ENCODE data around the gene VPS54. TPM values are rescaled to one million over a fixed set of nuclear protein-coding genes. Genes with fewer than 3 reads are reported as not detected.

The VPS54 gene
- total RNA-seq, 2 experiments from 2014 or later: 9.5 to 10.8 TPM

- Histone ChIP-seq H3K4me3 (ENCODE audit: low read length) (peak overlapping the region; percentile 99), H3K27ac (ENCODE audit: low read depth in 1 of 2, low read length in 2 of 2) (peak overlapping the region; percentile 29 to 87), H3K36me3 (ENCODE audit: insufficient read depth, low read length) (peaks cover 3% of the 10 kb centered on the region), H3K27me3 (ENCODE audit: control insufficient read depth in 1 of 2, insufficient read depth in 2 of 2, low read length in 2 of 2) (no peaks in the 10 kb centered on the region), H3K4me1 (ENCODE audit: insufficient read depth, low read length) (peaks cover 29% of the 10 kb centered on the region), H3K9me3 (ENCODE audit: control insufficient read depth in 1 of 2, insufficient read depth in 1 of 2, low read length in 2 of 2) (no peaks in the 10 kb centered on the region)
- peak; percentile 2 for ATAC-seq (ENCODE audit: poor library complexity)
- H3K27ac Mint-ChIP-seq: peak overlapping the region; percentile 97
- H3K9me3 Mint-ChIP-seq: no peaks in the 10 kb centered on the region
- peaks cover 56% of the 10 kb centered on the region for H3K4me1 Mint-ChIP-seq (ENCODE audit: low read depth)
- H3K4me3 Mint-ChIP-seq: peak overlapping the region; percentile 99
- TF ChIP-seq, protein P1, sequence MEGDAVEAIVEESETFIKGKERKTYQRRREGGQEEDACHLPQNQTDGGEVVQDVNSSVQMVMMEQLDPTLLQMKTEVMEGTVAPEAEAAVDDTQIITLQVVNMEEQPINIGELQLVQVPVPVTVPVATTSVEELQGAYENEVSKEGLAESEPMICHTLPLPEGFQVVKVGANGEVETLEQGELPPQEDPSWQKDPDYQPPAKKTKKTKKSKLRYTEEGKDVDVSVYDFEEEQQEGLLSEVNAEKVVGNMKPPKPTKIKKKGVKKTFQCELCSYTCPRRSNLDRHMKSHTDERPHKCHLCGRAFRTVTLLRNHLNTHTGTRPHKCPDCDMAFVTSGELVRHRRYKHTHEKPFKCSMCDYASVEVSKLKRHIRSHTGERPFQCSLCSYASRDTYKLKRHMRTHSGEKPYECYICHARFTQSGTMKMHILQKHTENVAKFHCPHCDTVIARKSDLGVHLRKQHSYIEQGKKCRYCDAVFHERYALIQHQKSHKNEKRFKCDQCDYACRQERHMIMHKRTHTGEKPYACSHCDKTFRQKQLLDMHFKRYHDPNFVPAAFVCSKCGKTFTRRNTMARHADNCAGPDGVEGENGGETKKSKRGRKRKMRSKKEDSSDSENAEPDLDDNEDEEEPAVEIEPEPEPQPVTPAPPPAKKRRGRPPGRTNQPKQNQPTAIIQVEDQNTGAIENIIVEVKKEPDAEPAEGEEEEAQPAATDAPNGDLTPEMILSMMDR (IDR thresholded peaks at IDR 0.05): no peak
- POLR2A ChIA-PET: interaction anchor here (1.1 to 3.9 kb wide), 10 partner anchors 9 to 1287 kb away, joined by 3 to 93 read pairs (median 5); partner anchors contain the start of genes AFTPH, MDH1, RAB1A and WDPCP
- DNase-seq: peak in 4 of 14 experiments; percentile 15 to 51 (median 22)
- H3K27me3 Mint-ChIP-seq: no peaks in the 10 kb centered on the region
- CTCF ChIA-PET: interaction anchor here (0.7 to 5.8 kb wide), 3 partner anchors 11 to 1249 kb away, joined by 3 to 50 read pairs (median 39); no protein-coding TSS in a partner anchor
- H3K36me3 Mint-ChIP-seq (ENCODE audit: low read depth): peaks cover 30% of the 10 kb centered on the region
- intact Hi-C loops (cut with DNase I, micrococcal nuclease): loop anchor here (1.0 to 10.0 kb wide), 8 partner anchors 16 to 1592 kb away; partner anchors contain the start of genes CEP68 (in 1 of the 2), MDH1 (in 1 of the 2), SPRED2 (in 1 of the 2) and VPS54 (in 1 of the 2)
These were observed 176.8 kb downstream of the VPS54 start for GRCh38 chr2:63842149-63843061.

Other genes starting within 250 kb of the VPS54 start
- gene UGP2, start 177.5 kb downstream of the VPS54 start, total RNA-seq: 10 to 100 TPM; 47.1 to 53.2 TPM
- 100 to 1,000 TPM; 257 to 274 TPM for gene PELI1, start 125.0 kb upstream of the VPS54 start, total RNA-seq

Measured in CD4-positive, alpha-beta T cell (primary cell).